ENCODE data around the gene ESAM.
"Not testable (repeated sequence)": the region's sequence is repeated elsewhere in the genome, so short reads cannot be mapped to it uniquely, and the experiment has no call there.

ESAM gene

DNA sequence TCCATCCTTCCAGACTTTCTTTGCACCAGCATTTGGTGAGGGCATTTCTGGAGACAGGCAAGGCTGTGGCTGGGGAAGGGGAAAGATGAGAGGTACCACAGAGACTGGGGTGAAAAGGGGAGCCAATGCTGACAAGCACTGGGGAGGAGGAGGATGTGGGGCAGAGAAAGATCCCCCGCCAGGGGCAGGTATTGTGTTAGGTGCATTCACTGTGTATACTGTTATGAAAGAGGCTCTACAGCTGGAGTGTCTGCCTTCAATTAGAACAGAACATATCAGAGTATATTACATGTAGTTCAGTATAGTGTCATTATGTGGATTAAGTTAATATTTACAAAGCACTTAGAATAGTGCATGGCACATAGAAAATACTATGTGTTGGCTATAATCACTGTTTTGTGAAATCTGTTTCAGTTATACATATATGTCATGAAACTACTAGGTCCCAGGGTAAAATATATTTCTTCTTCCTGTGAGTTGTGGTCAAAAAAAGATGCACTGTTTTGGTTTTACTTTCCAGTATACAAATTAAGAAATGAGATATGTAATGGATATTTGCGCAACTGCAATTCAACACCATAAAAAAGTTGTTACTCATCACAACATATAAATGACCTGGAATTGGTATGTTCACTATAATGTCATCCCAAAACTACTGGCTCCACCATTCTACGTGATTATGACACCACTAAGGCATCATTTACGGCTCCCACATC, 29.7 kb upstream of the ESAM start:
- peaks cover 27% of the 10 kb centered on the region for H3K4me1 ChIP-seq (ENCODE audit: insufficient read depth, low read length)

DNA sequence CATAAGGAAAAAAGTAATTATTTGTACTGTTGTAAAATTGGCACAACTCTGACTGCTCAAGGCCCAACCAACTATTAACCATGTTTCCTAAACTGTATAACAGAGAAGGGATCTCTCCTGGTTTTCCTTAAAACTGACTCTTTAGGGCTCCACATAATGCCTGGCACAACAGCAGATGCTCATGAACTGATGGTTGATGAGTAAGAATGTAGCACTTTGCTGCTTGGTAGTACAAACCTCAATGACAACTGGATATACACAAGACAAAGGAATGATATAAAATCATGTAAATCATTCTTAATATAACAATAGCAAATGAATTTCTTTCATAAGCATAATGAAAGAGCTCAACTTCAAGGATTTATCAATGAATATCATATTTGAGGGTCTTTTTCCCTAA, 26.4 kb upstream of the ESAM start:
- Histone ChIP-seq H3K9me3 (ENCODE audit: control insufficient read depth, insufficient read depth, low read length) (no peaks in the 10 kb centered on the region), H3K4me1 (ENCODE audit: insufficient read depth, low read length) (peaks cover 23% of the 10 kb centered on the region)

More for the DNA sequence above, 29.7 kb upstream of the ESAM start:
- Histone ChIP-seq H3K9ac (ENCODE audit: low read depth, low read length) (no peak overlapping the region), H3K36me3 (ENCODE audit: insufficient read depth, low read length) (no peaks in the 10 kb centered on the region), H3K9me3 (ENCODE audit: control insufficient read depth, insufficient read depth, low read length) (no peaks in the 10 kb centered on the region)

DNA sequence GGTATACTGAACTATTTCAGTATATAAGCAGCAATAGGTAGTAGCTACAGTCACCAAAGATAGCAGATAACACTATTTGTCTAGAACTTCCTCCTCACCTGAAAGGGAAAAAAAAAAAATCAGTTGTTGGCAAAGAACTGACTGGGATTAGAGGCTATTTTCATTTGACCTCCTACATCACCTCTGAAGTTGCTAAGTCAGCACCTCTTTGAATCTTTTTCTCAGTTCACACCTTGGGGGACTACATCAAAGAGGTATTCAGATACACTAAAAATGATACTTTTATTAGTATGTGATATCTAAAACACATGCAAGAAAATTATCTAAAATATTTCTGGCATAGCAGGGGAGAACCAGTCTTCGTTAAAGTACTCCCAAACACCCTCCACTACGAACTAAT, 22.0 kb upstream of the ESAM start:
- Histone ChIP-seq H3K36me3 (ENCODE audit: insufficient read depth, low read length) (no peaks in the 10 kb centered on the region), H3K9me3 (ENCODE audit: control insufficient read depth, insufficient read depth, low read length) (no peaks in the 10 kb centered on the region), H3K9ac (ENCODE audit: low read depth, low read length) (no peak overlapping the region), H3K4me1 (ENCODE audit: insufficient read depth, low read length) (no peaks in the 10 kb centered on the region)

More for the DNA sequence above, 26.4 kb upstream of the ESAM start:
- no peaks in the 10 kb centered on the region for H3K36me3 ChIP-seq (ENCODE audit: insufficient read depth, low read length)
- no peak overlapping the region for H3K9ac ChIP-seq (ENCODE audit: low read depth, low read length)

GRCh38 chr11:124783002-124783401, 20.9 kb upstream of the ESAM start:
- H3K4me1 ChIP-seq (ENCODE audit: insufficient read depth, low read length) = no peaks in the 10 kb centered on the region
- H3K9ac ChIP-seq (ENCODE audit: low read depth, low read length) = no peak overlapping the region
- H3K9me3 ChIP-seq (ENCODE audit: control insufficient read depth, insufficient read depth, low read length) = no peaks in the 10 kb centered on the region
- no peaks in the 10 kb centered on the region for H3K36me3 ChIP-seq (ENCODE audit: insufficient read depth, low read length)

DNA sequence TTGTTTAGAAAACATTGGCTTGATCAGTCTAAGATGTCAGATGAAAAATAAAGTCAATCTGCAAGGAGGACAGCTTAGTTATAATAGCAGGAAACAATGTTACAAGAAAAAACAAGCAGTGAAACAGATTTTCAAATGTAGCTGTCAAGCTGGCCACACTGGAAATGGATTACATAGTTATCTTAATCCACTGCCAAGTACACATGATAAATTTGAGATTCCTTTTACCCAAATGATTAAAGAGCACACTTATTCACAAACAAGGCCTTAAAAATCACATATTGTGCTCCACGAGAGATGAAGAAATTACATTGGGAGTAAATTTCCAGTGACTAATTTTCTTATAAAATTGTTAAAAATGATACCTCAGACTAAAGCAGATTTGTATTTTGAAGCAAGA, 17.5 kb upstream of the ESAM start:
- H3K4me1 ChIP-seq (ENCODE audit: insufficient read depth, low read length) = no peaks in the 10 kb centered on the region
- no peaks in the 10 kb centered on the region; the same call in 1 of the 2 replicates for H3K36me3 ChIP-seq (ENCODE audit: insufficient read depth, low read length)
- H3K9me3 ChIP-seq (ENCODE audit: control insufficient read depth, insufficient read depth, low read length) = no peaks in the 10 kb centered on the region
- H3K9ac ChIP-seq (ENCODE audit: low read depth, low read length) = no peak overlapping the region

- Histone ChIP-seq H3K36me3 (ENCODE audit: insufficient read depth, low read length) (no peaks in the 10 kb centered on the region; the same call in 1 of the 2 replicates), H3K9me3 (ENCODE audit: control insufficient read depth, insufficient read depth, low read length) (no peaks in the 10 kb centered on the region), H3K4me1 (ENCODE audit: insufficient read depth, low read length) (no peaks in the 10 kb centered on the region), H3K9ac (ENCODE audit: low read depth, low read length) (no peak overlapping the region)
These were observed 16.2 kb upstream of the ESAM start for GRCh38 chr11:124778281-124778680.

- Histone ChIP-seq H3K9ac (ENCODE audit: low read depth, low read length) (no peak overlapping the region), H3K9me3 (ENCODE audit: control insufficient read depth, insufficient read depth, low read length) (no peaks in the 10 kb centered on the region), H3K36me3 (ENCODE audit: insufficient read depth, low read length) (no peaks in the 10 kb centered on the region; the same call in 1 of the 2 replicates)
These were observed 15.0 kb upstream of the ESAM start for GRCh38 chr11:124776865-124777645.

GRCh38 chr11:124770959-124771358, 8.9 kb upstream of the ESAM start:
- not testable (repeated sequence) for H3K9ac ChIP-seq (ENCODE audit: low read depth, low read length); H3K9me3 ChIP-seq (ENCODE audit: control insufficient read depth, insufficient read depth, low read length); H3K36me3 ChIP-seq (ENCODE audit: insufficient read depth, low read length)
- peaks cover 11% of the 10 kb centered on the region for H3K4me1 ChIP-seq (ENCODE audit: insufficient read depth, low read length)

More at GRCh38 chr11:124776865-124777645, 15.0 kb upstream of the ESAM start:
- H3K4me1 ChIP-seq (ENCODE audit: insufficient read depth, low read length) = no peaks in the 10 kb centered on the region

DNA sequence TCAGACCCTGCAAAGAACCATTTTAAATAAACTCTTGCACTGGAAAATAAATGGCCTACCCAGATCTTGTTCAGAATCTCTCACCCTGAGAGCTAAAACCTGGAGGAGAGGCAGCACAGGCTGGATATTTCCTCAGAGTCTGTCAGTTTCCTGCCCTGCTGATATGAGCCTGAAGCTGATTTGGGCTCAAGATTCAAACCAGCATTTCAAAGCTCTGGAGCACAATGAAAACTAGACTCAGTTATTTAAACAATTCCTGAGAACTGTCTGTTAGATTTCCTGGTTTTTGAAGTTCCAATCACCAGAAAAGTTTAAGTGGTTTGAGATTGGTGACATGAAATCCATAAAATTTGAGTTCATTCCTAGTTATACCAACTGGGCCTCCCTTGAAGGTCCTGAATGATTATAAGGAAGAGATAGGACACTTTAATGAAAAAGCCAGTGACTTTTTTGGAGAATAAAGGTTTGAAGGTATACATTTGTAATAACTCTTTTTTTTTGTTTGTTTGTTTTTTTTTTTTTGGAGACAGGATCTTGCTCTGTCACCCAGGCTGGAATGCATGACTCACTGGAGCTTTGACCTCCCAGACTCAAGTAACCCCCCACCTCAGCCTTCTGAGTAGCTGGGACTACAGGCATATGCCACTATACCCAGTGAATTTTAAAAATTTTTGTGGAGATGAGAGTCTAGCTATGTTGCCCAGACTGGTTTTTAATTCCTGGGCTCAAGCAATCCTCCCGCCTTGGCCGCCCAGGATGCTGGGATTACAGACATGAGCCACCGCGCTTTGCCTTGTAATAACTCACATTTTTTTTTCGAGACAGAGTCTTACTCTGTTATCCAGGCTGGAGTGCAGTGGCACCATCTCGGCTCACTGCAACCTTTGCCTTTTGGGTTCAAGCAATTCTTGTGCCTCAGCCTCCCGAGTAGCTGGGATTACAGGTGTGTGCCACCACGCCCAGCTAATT, 8.0 kb upstream of the ESAM start:
- Histone ChIP-seq H3K9ac (ENCODE audit: low read depth, low read length) (no peak overlapping the region), H3K4me1 (ENCODE audit: insufficient read depth, low read length) (peaks cover 11% of the 10 kb centered on the region), H3K9me3 (ENCODE audit: control insufficient read depth, insufficient read depth, low read length) (no peaks in the 10 kb centered on the region), H3K36me3 (ENCODE audit: insufficient read depth, low read length) (peaks cover 4% of the 10 kb centered on the region; the same call in 1 of the 2 replicates)

DNA sequence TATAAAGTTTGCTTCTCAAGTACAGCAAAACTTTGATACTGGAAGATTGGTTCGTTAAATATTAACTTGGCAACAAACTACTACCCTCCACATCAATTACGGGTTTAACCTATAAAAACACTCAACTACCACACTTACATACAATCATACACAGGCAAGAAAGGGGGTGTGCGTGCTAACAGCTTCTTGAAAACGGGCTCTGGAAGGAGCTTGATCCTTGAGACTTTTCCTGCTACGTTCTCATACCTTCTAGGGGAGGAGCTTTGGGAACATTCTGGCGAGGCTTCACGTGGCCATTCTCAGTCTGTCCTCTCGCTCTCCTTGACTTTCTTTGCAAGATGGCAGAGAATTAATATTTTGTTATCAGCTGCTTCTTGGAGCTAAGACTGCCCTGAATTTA, 6.8 kb upstream of the ESAM start:
- Histone ChIP-seq H3K9me3 (ENCODE audit: control insufficient read depth, insufficient read depth, low read length) (no peaks in the 10 kb centered on the region), H3K36me3 (ENCODE audit: insufficient read depth, low read length) (peaks cover 4% of the 10 kb centered on the region; the same call in 1 of the 2 replicates), H3K4me1 (ENCODE audit: insufficient read depth, low read length) (peaks cover 11% of the 10 kb centered on the region), H3K9ac (ENCODE audit: low read depth, low read length) (no peak overlapping the region)

GRCh38 chr11:124766156-124766555, 4.1 kb upstream of the ESAM start:
- Histone ChIP-seq H3K36me3 (ENCODE audit: insufficient read depth, low read length) (peaks cover 4% of the 10 kb centered on the region; the same call in 1 of the 2 replicates), H3K4me1 (ENCODE audit: insufficient read depth, low read length) (peaks cover 11% of the 10 kb centered on the region), H3K9me3 (ENCODE audit: control insufficient read depth, insufficient read depth, low read length) (no peaks in the 10 kb centered on the region)

GRCh38 chr11:124763156-124763947, 1.3 kb upstream of the ESAM start:
- Histone ChIP-seq H3K4me1 (ENCODE audit: insufficient read depth, low read length) (peaks cover 7% of the 10 kb centered on the region; the same call in 1 of the 2 replicates), H3K36me3 (ENCODE audit: insufficient read depth, low read length) (peaks cover 4% of the 10 kb centered on the region; the same call in 1 of the 2 replicates), H3K9me3 (ENCODE audit: control insufficient read depth, insufficient read depth, low read length) (no peaks in the 10 kb centered on the region), H3K9ac (ENCODE audit: low read depth, low read length) (peak overlapping the region; percentile 45; the same call in 1 of the 2 replicates)

More at GRCh38 chr11:124766156-124766555, 4.1 kb upstream of the ESAM start:
- H3K9ac ChIP-seq (ENCODE audit: low read depth, low read length) = no peak overlapping the region

- Histone ChIP-seq H3K4me1 (ENCODE audit: insufficient read depth, low read length) (peaks cover 7% of the 10 kb centered on the region; the same call in 1 of the 2 replicates), H3K9ac (ENCODE audit: low read depth, low read length) (peak overlapping the region; percentile 45; the same call in 1 of the 2 replicates), H3K36me3 (ENCODE audit: insufficient read depth, low read length) (peaks cover 4% of the 10 kb centered on the region; the same call in 1 of the 2 replicates), H3K9me3 (ENCODE audit: control insufficient read depth, insufficient read depth, low read length) (no peaks in the 10 kb centered on the region)
These were observed 600 bp upstream of the ESAM start for GRCh38 chr11:124762624-124763155.
